GM19238 (cell line): ENCODE results near the gene IFNL1.
"Not testable (repeated sequence)": the region's sequence is repeated elsewhere in the genome, so short reads cannot be mapped to it uniquely, and the experiment has no call there.

Experiments
- DNase-seq: peaks from one replicate; pipeline ENCODE4 v3.0.0; 2011; ENCODE audit warnings: low spot score; ENCODE audit not compliant: insufficient read length

IFNL1 gene

DNA sequence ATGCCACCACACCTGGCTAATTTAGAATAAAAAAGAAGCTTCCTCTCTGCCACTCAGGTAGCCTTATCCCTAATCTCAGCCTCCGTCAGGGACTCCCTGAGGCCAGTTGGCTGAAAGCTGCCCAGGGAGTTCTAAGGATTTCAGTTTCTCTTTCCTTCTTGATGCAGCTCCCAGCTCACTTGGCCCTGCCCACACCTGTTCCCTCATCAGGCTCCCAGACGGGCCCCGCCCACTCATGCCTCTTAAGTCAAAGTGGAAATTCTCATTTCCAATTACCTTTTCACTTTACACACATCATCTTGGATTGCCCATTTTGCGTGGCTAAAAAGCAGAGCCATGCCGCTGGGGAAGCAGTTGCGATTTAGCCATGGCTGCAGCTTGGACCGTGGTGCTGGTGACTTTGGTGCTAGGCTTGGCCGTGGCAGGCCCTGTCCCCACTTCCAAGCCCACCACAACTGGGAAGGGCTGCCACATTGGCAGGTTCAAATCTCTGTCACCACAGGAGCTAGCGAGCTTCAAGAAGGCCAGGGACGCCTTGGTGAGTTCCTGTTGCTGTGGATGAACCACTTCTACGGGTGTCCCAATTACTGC is at the start of gene IFNL1:
TSS of gene IFNL1 (plus strand) at position 353 of the 591 bp plus-strand sequence. CDS start at position 368, 15 bp downstream.
- no peak for DNase-seq

DNA sequence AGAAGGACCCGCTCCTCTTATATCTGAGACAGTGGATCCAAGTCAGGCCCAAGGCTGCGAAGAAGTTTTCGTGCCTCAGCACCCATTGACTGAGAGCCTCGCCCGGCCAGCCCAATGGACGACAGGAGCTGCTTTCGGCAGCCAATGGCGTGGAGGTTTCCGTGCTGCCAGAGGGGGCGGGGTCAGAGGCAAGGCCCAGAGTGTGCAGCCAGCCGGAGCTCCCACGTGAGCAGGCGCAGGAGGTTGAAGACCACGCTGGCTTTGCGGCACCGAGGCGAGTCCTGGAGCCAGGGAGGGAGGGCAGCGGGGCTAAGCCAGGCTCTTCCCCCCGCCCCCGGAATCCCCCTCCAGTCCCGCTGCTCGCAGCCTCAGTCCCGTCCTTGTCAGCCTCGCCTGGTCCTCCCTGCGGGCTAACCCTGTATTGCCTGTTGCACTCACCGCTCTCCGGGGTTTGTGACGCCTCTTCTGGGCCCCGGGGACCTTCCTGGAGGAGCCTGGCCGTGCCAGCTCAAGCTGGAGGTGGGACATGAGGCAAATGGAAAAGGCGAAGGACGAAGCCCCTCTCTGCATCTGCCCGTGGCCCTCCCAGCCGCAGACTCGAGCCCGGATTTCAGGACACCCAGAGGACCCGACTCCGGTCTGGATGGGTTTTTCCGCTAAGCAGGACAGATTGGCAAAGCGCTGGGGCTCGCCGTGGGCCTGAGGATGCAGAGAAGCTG is 49.1 kb upstream of the IFNL1 start:
- DNase-seq = no peak

GRCh38 chr19:39247701-39248664 is 48.2 kb upstream of the IFNL1 start:
- no peak for DNase-seq

DNA sequence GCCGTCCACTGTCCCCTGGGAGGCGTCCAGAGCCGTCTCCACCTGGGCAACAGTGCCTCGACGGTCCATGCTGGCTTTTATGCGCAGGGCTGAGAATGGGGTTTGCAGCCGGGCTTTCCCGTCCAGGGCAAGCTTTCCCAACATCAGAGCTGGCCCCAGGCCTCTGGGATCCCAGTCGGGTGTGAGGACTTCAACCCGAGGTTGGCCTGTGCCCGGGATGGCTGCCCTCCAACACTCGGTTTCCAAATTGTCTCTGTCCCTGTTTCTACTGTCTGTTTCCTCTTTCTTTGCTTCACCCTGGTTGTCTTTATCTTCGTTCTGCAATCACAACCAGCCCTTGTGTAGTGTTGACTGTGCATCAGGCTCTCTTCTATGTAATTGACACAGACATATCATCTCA is 47.4 kb upstream of the IFNL1 start, which contains the start of gene IFNL4:
TSS of gene IFNL4 (minus strand) at position 51 of the 400 bp plus-strand sequence.
- DNase-seq = no peak

DNA sequence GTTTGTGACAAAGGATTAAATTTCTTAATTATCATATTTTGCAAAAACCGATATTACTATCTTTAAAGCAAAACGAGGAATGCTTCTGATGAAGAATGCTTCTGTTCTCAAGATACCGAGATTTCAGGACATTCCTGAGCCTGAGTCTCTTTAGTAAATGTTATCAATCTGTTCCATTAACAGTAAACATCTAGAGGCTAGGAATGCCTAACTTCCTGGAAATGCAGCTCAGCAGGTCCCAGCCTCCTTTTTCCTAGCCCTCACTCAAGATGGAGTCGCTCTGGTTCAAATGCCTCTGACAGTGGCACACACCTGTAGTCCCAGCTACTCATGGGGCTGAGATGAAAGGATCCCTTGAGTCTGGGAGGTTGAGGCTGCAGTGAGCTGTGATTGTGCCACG is 45.1 kb upstream of the IFNL1 start:
- DNase-seq = no peak

GRCh38 chr19:39251846-39252245 is 44.4 kb upstream of the IFNL1 start:
- DNase-seq = no peak

GRCh38 chr19:39252458-39252857 is 43.7 kb upstream of the IFNL1 start:
- DNase-seq = no peak

GRCh38 chr19:39253374-39254149 is 42.6 kb upstream of the IFNL1 start:
- no peak for DNase-seq

DNA sequence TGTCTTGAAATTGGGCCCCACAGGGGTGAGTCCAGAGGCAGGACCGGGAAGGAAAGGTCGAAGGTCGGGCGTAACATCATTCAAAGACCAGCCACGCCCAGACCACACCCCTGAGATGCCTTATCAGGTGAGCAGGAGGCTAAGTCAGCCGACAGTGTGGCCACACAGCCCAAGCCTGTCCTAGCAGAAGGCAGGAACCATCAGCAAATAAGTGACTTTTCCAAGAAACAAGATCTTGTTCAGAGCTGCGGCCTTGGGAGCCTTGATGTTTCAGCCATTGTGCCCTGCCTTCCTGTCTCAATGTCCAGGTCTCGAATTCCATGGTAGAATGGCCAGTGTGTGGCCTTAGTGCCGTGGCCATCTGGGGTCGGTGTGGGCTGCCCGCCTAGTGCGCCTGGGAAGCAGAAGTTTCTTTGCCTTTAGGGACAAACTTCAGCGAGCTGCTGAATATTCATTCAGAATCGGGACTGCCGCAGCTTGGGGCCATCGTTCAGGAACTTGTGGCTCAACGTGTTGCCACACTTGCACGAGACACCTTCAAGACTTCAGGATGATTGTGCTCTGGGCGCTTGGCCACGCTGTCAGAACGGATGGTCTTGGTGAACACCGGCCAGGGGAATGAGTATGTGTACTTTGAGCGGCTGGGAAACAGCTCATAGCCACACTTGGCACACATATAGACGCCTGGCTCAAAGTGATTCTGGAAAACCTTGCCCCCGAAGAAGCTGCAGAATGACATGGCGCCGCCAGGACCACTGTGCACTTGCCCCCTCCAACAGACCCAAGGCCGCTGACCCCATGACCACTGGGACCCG is 41.5 kb upstream of the IFNL1 start:
- DNase-seq = no peak

DNA sequence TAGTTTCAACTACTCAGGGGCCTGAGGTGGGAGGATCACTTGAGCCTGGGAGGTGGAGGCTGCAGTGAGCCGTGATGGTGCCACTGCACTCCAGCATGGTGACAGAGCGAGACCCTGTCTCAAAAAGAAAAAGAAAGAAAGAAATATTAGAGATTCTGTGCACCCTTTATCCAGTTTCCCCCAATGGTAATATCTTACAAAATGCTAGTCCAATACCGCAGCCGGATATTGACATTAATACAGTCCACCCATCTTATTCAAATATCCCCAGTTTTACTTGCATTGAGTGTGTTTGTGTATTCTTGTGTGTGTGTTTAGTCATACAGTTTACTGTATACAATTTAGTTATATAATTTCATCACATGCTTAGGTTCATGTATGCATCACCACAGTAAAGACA is 39.0 kb upstream of the IFNL1 start:
- DNase-seq = no peak

DNA sequence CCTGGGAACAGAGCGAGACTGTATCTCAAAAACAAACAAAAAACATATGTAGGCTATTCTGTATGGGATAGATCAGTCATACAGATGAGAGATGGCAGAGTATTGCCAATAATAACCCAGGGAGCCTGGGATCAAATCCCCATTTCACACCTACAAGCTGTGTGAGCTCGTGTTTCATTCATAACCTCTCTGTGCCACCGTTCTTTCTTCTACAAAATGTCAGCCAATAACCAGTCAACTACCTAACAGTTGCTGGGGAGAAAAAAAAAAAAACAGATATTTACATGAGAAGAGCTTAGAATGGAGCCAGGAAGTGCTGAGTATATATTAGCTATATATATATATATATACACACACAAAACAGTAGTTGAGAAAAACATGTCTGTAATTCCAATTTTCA is 34.5 kb upstream of the IFNL1 start:
- no peak for DNase-seq

DNA sequence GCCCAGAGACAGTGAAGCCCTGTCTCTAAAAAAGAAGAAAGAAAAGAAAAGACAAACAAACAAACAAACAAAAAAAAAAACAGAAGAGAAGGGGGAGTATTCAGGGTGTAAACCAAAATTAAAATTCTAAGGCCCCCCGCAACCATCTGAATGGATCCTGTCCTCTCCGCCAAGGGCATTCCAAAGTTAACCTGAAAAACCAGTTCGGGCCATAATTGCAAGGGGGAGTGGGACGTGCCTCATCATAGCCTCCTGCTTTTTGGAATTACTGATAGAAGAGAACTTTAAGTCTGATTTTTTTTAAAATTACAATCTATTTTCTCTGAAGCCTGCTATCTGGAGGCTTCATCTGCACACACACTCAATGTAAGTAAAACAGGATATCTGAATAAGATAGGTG is 33.7 kb upstream of the IFNL1 start:
- no peak for DNase-seq

DNA sequence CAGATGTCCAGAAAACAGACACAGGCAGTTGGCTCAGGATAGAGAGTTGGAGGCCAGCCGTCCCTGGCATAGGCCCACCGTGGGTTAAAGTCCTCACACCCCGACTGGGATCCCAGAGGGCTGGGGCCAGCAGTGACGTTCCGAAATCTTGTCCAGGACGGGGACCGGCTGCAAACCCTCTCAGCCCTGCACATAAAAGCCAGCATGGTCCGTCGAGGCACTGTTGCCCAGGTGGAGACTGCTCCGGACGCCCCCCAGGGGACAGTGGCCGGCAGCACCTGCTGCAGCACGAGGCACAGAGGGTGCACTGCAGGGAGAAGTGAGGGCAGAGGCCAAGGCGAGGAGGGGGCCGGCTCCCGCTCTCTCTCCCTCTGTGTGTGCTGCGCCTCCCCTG is 32.3 kb upstream of the IFNL1 start:
- DNase-seq = no peak

DNA sequence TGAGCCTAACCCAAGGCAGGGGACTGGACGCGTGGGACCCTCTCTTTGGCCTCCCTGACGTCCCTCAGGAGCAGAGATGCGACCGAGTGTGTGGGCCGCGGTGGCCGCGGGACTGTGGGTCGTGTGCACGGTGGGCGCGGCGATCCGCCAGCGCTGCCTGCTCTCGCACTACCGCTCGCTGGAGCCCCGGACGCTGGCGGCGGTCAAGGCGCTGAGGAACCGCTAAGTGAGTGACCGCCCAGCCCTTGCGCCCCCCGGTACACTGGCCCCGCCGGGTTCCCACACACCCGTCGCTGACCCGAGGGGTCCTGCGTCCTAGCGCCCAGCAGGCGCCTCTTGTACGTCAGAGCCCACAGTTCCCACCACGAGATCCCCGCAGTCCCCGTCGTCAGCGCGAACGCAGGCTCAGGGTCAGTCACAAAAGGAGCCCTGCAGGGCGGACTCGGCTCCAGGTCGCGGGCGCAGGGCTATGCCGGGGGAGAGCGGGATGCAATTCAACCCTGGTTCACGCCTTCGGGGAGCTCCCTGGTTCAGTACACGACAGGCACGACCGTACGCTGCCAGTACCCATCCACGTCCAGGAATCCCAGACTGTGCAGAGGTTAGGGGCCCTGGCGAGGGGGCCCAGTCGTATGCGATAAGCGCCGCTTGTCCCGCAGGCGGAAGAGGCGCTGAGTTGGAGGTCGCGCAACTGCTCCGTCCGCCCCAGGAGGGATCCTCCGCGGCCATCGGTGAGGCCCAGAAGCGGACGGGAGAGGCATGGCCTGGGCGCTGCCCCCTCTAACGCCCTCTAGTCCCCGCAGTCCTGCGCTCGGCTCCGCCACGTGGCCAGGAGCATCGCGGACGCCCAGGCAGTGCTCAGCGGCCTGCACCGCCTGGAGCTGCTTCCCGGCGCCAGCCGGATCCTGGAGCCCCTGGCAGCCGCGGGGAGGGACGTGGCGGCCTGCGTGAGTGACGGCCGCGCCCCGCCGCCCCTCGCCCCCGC is 31.6 kb upstream of the IFNL1 start:
- DNase-seq = no peak

GRCh38 chr19:39265321-39265916 is 30.8 kb upstream of the IFNL1 start:
- DNase-seq = no peak

GRCh38 chr19:39268085-39268484 is 28.1 kb upstream of the IFNL1 start, which contains the start of gene IFNL2:
TSS of gene IFNL2 (plus strand) at chr19:39268396. CDS start at chr19:39268569, 173 bp downstream.
- not testable (repeated sequence) for DNase-seq

DNA sequence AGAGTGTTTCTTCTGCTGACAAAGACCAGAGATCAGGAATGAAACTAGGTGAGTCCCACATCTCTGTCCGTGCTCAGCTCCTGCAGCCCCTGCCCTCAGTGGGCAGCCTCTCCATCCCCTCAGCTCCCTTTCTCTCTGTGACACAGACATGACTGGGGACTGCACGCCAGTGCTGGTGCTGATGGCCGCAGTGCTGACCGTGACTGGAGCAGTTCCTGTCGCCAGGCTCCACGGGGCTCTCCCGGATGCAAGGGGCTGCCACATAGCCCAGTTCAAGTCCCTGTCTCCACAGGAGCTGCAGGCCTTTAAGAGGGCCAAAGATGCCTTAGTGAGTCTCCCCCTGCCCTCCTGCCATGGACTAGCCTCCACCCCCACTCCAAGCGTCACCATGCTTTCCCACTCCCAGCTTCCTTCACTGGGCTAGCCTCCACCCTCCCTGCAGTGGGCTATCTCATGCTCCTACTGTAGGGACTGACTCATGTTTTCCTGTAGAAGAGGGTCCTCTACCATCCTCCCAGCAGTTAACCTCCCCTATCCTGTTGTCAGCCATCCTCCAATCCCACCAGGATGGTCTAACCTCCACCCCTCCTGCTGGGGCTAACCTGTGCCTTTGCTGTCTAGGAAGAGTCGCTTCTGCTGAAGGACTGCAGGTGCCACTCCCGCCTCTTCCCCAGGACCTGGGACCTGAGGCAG is 27.5 kb upstream of the IFNL1 start:
- DNase-seq = not testable (repeated sequence)

DNA sequence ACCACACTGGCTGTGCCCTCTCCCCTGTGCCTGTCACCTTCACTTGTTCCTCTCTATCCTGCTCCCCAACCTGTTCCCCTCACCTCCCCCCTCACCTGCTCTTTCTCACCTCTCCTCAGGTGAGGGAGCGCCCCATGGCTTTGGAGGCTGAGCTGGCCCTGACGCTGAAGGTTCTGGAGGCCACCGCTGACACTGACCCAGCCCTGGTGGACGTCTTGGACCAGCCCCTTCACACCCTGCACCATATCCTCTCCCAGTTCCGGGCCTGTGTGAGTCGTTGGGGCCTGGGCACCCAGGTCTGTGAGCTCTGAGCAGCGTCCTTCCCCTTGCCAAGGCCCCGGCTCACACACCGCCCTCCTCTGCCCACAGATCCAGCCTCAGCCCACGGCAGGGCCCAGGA is 26.8 kb upstream of the IFNL1 start:
- DNase-seq = not testable (repeated sequence)
